ENCODE results near the gene TEF.

Gene TEF

DNA sequence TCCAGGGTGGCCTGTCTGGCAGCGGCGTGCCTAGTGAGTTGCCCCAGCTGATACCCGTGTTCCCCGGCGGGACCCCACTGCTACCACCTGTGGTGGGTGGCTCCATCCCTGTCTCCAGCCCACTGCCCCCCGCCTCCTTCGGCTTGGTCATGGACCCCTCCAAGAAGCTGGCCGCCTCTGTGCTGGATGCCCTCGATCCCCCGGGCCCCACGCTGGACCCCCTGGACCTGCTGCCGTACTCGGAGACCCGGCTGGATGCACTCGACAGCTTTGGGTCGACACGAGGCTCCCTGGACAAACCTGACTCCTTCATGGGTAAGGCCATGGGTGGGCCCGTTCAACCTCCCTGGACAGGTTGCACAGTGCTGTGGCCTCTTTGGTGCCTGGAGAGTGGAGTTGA, 41.9 kb upstream of the TEF start:
- Histone ChIP-seq H3K9me2 (ENCODE audit: low read depth, low read length) (no peaks in the 10 kb centered on the region), H4K20me1 (ENCODE audit: insufficient read depth, low read length) (no peaks in the 10 kb centered on the region), H3K4me2 (ENCODE audit: low read length) (no peak overlapping the region), H3K4me1 (ENCODE audit: insufficient read depth, low read length, severe bottlenecking) (no peaks in the 10 kb centered on the region), H3K9me3 (ENCODE audit: low read length) (no peaks in the 10 kb centered on the region), H3K27ac (ENCODE audit: low read depth, low read length, poor library complexity, severe bottlenecking) (no peak overlapping the region), H2AFZ (ENCODE audit: low read length) (no peak overlapping the region), H3K4me3 (ENCODE audit: low read depth, low read length, poor library complexity, severe bottlenecking) (no peak overlapping the region), H3K36me3 (ENCODE audit: insufficient read depth, low read length) (peaks cover 40% of the 10 kb centered on the region; the same call in 1 of the 2 replicates), H3K27me3 (ENCODE audit: insufficient read depth, low read length) (no peaks in the 10 kb centered on the region), H3K9ac (ENCODE audit: low read length) (no peak overlapping the region), H3F3A (ENCODE audit: insufficient read depth, low read length) (no peaks in the 10 kb centered on the region), H3K79me2 (ENCODE audit: insufficient read depth, low read length) (no peaks in the 10 kb centered on the region)
- no peak for TF ChIP-seq EZH2 (IDR thresholded peaks at IDR 0.05; ENCODE audit: borderline replicate concordance, low read length)

GRCh38 chr22:41340357-41340756, 41.4 kb upstream of the TEF start:
- no peak overlapping the region for H3K4me2 ChIP-seq (ENCODE audit: low read length)
- H3K4me3 ChIP-seq (ENCODE audit: low read depth, low read length, poor library complexity, severe bottlenecking) = no peak overlapping the region
- H4K20me1 ChIP-seq (ENCODE audit: insufficient read depth, low read length) = no peaks in the 10 kb centered on the region
- TF ChIP-seq EZH2 (IDR thresholded peaks at IDR 0.05; ENCODE audit: borderline replicate concordance, low read length) = no peak
- TF ChIP-seq, protein P1, sequence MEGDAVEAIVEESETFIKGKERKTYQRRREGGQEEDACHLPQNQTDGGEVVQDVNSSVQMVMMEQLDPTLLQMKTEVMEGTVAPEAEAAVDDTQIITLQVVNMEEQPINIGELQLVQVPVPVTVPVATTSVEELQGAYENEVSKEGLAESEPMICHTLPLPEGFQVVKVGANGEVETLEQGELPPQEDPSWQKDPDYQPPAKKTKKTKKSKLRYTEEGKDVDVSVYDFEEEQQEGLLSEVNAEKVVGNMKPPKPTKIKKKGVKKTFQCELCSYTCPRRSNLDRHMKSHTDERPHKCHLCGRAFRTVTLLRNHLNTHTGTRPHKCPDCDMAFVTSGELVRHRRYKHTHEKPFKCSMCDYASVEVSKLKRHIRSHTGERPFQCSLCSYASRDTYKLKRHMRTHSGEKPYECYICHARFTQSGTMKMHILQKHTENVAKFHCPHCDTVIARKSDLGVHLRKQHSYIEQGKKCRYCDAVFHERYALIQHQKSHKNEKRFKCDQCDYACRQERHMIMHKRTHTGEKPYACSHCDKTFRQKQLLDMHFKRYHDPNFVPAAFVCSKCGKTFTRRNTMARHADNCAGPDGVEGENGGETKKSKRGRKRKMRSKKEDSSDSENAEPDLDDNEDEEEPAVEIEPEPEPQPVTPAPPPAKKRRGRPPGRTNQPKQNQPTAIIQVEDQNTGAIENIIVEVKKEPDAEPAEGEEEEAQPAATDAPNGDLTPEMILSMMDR (IDR thresholded peaks at IDR 0.05; ENCODE audit: low read length) = no peak
- H2AFZ ChIP-seq (ENCODE audit: low read length) = no peak overlapping the region
- peaks cover 36% of the 10 kb centered on the region; the same call in 1 of the 2 replicates for H3K36me3 ChIP-seq (ENCODE audit: insufficient read depth, low read length)
- no peak overlapping the region for H3K27ac ChIP-seq (ENCODE audit: low read depth, low read length, poor library complexity, severe bottlenecking)
- H3K9ac ChIP-seq (ENCODE audit: low read length) = no peak overlapping the region
- no peaks in the 10 kb centered on the region for H3K9me3 ChIP-seq (ENCODE audit: low read length)
- no peaks in the 10 kb centered on the region for H3K27me3 ChIP-seq (ENCODE audit: insufficient read depth, low read length)
- no peaks in the 10 kb centered on the region for H3F3A ChIP-seq (ENCODE audit: insufficient read depth, low read length)
- no peaks in the 10 kb centered on the region for H3K9me2 ChIP-seq (ENCODE audit: low read depth, low read length)
- H3K79me2 ChIP-seq (ENCODE audit: insufficient read depth, low read length) = no peaks in the 10 kb centered on the region
- no peaks in the 10 kb centered on the region for H3K4me1 ChIP-seq (ENCODE audit: insufficient read depth, low read length, severe bottlenecking)

DNA sequence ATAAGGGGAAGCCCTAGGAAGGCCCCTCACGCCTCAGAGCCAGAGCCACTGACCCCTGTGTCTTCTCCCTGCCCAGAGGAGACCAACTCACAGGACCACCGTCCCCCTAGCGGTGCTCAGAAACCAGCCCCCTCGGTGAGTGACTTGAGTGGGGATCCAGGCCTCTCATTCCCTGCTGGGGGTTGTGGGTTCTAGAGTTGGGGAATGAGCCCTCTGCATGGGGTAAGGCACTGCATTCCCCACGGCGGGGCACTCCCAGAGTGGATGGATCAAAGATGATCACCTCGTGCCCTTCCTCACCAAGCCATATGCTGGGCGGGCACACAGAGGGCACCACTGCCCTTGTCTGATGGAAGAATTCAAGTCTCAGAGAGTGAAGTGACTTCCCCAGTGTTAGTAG, 40.7 kb upstream of the TEF start:
- no peak overlapping the region for H3K27ac ChIP-seq (ENCODE audit: low read depth, low read length, poor library complexity, severe bottlenecking)
- no peaks in the 10 kb centered on the region for H3F3A ChIP-seq (ENCODE audit: insufficient read depth, low read length)
- H4K20me1 ChIP-seq (ENCODE audit: insufficient read depth, low read length) = no peaks in the 10 kb centered on the region
- H3K9me2 ChIP-seq (ENCODE audit: low read depth, low read length) = no peaks in the 10 kb centered on the region
- no peaks in the 10 kb centered on the region for H3K79me2 ChIP-seq (ENCODE audit: insufficient read depth, low read length)
- no peak overlapping the region for H3K9ac ChIP-seq (ENCODE audit: low read length)
- TF ChIP-seq, protein P1 (IDR thresholded peaks at IDR 0.05; ENCODE audit: low read length) = no peak
- TF ChIP-seq EZH2 (IDR thresholded peaks at IDR 0.05; ENCODE audit: borderline replicate concordance, low read length) = no peak
- no peaks in the 10 kb centered on the region for H3K4me1 ChIP-seq (ENCODE audit: insufficient read depth, low read length, severe bottlenecking)
- no peaks in the 10 kb centered on the region for H3K9me3 ChIP-seq (ENCODE audit: low read length)
- H2AFZ ChIP-seq (ENCODE audit: low read length) = no peak overlapping the region
- H3K4me2 ChIP-seq (ENCODE audit: low read length) = no peak overlapping the region
- no peak overlapping the region for H3K4me3 ChIP-seq (ENCODE audit: low read depth, low read length, poor library complexity, severe bottlenecking)
- H3K27me3 ChIP-seq (ENCODE audit: insufficient read depth, low read length) = no peaks in the 10 kb centered on the region
- H3K36me3 ChIP-seq (ENCODE audit: insufficient read depth, low read length) = peaks cover 37% of the 10 kb centered on the region; the same call in 1 of the 2 replicates

GRCh38 chr22:41341990-41342389, 39.8 kb upstream of the TEF start:
- H3K36me3 ChIP-seq (ENCODE audit: insufficient read depth, low read length) = peaks cover 45% of the 10 kb centered on the region; the same call in 1 of the 2 replicates

More at GRCh38 chr22:41341990-41342389, 39.8 kb upstream of the TEF start:
- no peaks in the 10 kb centered on the region for H3F3A ChIP-seq (ENCODE audit: insufficient read depth, low read length)
- H3K4me1 ChIP-seq (ENCODE audit: insufficient read depth, low read length, severe bottlenecking) = no peaks in the 10 kb centered on the region
- no peaks in the 10 kb centered on the region for H3K27me3 ChIP-seq (ENCODE audit: insufficient read depth, low read length)
- H3K79me2 ChIP-seq (ENCODE audit: insufficient read depth, low read length) = no peaks in the 10 kb centered on the region
- H3K9me2 ChIP-seq (ENCODE audit: low read depth, low read length) = no peaks in the 10 kb centered on the region
- no peaks in the 10 kb centered on the region for H3K9me3 ChIP-seq (ENCODE audit: low read length)
- no peak overlapping the region for H2AFZ ChIP-seq (ENCODE audit: low read length)
- no peaks in the 10 kb centered on the region for H4K20me1 ChIP-seq (ENCODE audit: insufficient read depth, low read length)
- no peak overlapping the region for H3K9ac ChIP-seq (ENCODE audit: low read length)
- no peak for TF ChIP-seq EZH2 (IDR thresholded peaks at IDR 0.05; ENCODE audit: borderline replicate concordance, low read length)
- TF ChIP-seq, protein P1 (IDR thresholded peaks at IDR 0.05; ENCODE audit: low read length) = no peak
- H3K27ac ChIP-seq (ENCODE audit: low read depth, low read length, poor library complexity, severe bottlenecking) = no peak overlapping the region
- H3K4me2 ChIP-seq (ENCODE audit: low read length) = no peak overlapping the region
- no peak overlapping the region for H3K4me3 ChIP-seq (ENCODE audit: low read depth, low read length, poor library complexity, severe bottlenecking)
